Psoas muscle (tissue), 8 donors: ENCODE results near the gene ORAI2. TPM values are rescaled to one million over a fixed set of nuclear protein-coding genes. Genes with fewer than 3 reads are reported as not detected.
A peak's percentile ranks its signal among the peaks of the same experiment; 100 is the strongest.

Experiments
- ATAC-seq, 4 donors: fragments of 200-7000 bp; cut with Tn5 transposase; one replicate each; pipeline ENCODE4 v1.9.1; 2020; ENCODE audit warnings: moderate library complexity in 3 of 4, mild to moderate bottlenecking in 2 of 4
- DNase-seq, 2 donors: peaks; one replicate each; pipeline ENCODE4 v3.0.0-alpha.2; 2020
- H3K27ac ChIP-seq: fragments of 200-600 bp; one replicate; pipeline ENCODE4 v1.8.0; 2022
- H3K27me3 ChIP-seq, 3 donors: fragments of 200-600 bp in 1 of 3; one replicate each; pipeline versions ENCODE4 v1.6.1 to v1.8.0; 2013 to 2022; ENCODE audit warnings: low read length in 2 of 3, mild to moderate bottlenecking in 2 of 3, moderate library complexity in 1 of 3; ENCODE audit not compliant: insufficient read depth in 3 of 3
- H3K36me3 ChIP-seq, 2 donors: fragments of 200-600 bp in 1 of 2; one replicate each; pipeline versions ENCODE4 v1.6.1 to v1.8.0; 2013 to 2022; ENCODE audit warnings: low read depth in 1 of 2, mild to moderate bottlenecking in 1 of 2, moderate library complexity in 1 of 2; ENCODE audit not compliant: insufficient read depth in 1 of 2
- H3K4me1 ChIP-seq: fragments of 200-600 bp; one replicate; pipeline ENCODE4 v1.8.0; 2022
- H3K4me3 ChIP-seq: fragments of 200-600 bp; one replicate; pipeline ENCODE4 v1.8.0; 2022; ENCODE audit warnings: mild to moderate bottlenecking
- H3K9me3 ChIP-seq: fragments of 200-600 bp; one replicate; pipeline ENCODE4 v1.8.0; 2022
- WGBS, 3 donors: extraction: QIAGEN DNeasy Blood & Tissue Kit; methylation state at CpG; one replicate each; pipeline versions ENCODE4 v1.1.6 to v1.1.7; 2013; 5-methylcytosine and 5-hydroxymethylcytosine counted together
- intact Hi-C, 2 donors: fragments of 100-400 bp; cut with DNase I; formaldehyde crosslinking; loops; one replicate each; pipeline versions ENCODE4 v1.11.0 to v1.14.2; 2022
- polyA plus RNA-seq, 3 donors: library from polyadenylated mRNA; stranded (reverse); fragments of 200-250 nt; gene quantifications; one replicate each; pipeline ENCODE4 v1.2.3, GENCODE V29; 2013
- total RNA-seq, 4 donors: library from RNA; stranded (reverse); fragmentation: NEBNext Ultra II Directional in 2 of 4; extraction: Animal tissue kit (Norgen Biotek cat#: 25700) in 2 of 4; gene quantifications; one replicate each; pipeline versions ENCODE4 v1.2.1 to v1.2.4, GENCODE V29; 2021 to 2023
- TF ChIP-seq, protein P1 (sequence below): fragments of 200-600 bp; IDR thresholded peaks from one replicate; pipeline ENCODE4 v1.8.0; 2022; ENCODE audit warnings: antibody characterized with exemption
- donor health status: healthy with polysubstance abuse.
- donor health status: DM: no; HTN: no; CAD: no; lungs with moderate emphysema.
- donor health status: Bipolar disorder and iron deficiency.
- donor health status: healthy.
- donor health status: DM: yes; HTN: yes; CAD: no.
- donor health status: DM: no; HTN: no; CAD: no.
- donor health status: DM: no; HTN: no; CAD: no.
- donor health status: DM: yes; HTN: yes; CAD: no.

ORAI2 gene
- total and polyA plus RNA-seq, 7 donors = 1.3 to 4.4 (median 2.1) TPM

DNA sequence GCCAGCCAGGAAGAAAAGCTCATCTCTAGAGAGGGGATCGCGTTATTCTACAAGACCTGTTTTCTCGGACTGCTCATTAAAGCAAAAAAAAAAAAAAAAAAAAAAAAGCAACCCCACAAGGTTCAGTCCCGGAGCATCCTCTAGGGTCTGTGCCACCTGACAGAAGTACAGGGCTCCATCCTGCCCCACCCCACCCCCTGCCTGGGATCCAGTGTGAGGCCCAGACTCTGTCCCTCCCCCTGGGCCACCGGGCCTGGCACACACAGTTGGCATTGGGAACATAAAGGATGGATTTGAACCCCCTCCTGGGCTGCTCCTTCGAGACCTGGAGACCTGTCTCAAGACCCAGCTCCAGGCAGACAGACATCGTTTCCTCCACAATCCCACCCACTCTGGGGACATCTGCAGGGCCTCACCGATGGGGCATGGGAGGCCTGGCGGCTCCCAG is 688 bp downstream of the ORAI2 start:
- intact Hi-C loops = no loop called here
- peaks cover 3% of the 10 kb centered on the region for H3K4me1 ChIP-seq
- peak overlapping the region; percentile 79 for H3K4me3 ChIP-seq
- 31 to 41% (median 34%) methylated on average over 9 of the region's 9 CpGs for WGBS, 3 donors
- TF ChIP-seq, protein P1, sequence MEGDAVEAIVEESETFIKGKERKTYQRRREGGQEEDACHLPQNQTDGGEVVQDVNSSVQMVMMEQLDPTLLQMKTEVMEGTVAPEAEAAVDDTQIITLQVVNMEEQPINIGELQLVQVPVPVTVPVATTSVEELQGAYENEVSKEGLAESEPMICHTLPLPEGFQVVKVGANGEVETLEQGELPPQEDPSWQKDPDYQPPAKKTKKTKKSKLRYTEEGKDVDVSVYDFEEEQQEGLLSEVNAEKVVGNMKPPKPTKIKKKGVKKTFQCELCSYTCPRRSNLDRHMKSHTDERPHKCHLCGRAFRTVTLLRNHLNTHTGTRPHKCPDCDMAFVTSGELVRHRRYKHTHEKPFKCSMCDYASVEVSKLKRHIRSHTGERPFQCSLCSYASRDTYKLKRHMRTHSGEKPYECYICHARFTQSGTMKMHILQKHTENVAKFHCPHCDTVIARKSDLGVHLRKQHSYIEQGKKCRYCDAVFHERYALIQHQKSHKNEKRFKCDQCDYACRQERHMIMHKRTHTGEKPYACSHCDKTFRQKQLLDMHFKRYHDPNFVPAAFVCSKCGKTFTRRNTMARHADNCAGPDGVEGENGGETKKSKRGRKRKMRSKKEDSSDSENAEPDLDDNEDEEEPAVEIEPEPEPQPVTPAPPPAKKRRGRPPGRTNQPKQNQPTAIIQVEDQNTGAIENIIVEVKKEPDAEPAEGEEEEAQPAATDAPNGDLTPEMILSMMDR = no peak
- no peak overlapping the region for H3K27ac ChIP-seq
- H3K9me3 ChIP-seq = no peaks in the 10 kb centered on the region
- H3K36me3 ChIP-seq = no peaks in the 10 kb centered on the region
- no peaks in the 10 kb centered on the region for H3K27me3 ChIP-seq
- ATAC-seq (peak in 3 of 4 donors; percentile 22 to 31 (median 29)), DNase-seq (no peak)

DNA sequence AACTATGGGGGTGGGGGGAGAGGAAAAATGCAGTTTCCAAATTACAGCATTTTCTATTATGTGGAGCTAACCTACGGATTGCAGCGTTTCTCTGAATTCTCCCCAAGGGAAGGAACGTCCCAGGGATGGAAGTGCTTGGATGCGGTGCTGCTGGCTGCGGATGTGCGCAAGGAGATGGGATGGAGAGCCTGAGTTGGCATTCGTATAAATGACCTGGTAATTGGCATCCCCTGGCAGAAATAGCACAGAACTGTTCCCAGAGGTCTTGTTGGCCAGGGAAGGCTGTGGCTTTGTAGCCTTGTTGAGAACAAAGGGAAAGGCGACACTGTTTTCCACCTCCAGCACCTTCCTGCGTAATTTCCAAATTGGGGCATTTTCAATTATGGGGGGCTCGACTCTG is 2.7 kb downstream of the ORAI2 start:
- intact Hi-C loops = no loop called here
- Histone ChIP-seq H3K4me3 (no peak overlapping the region), H3K27ac (no peak overlapping the region), H3K9me3 (no peaks in the 10 kb centered on the region), H3K4me1 (peaks cover 15% of the 10 kb centered on the region), H3K27me3 (no peaks in the 10 kb centered on the region), H3K36me3 (no peaks in the 10 kb centered on the region)
- ATAC-seq (no peak), DNase-seq (no peak)
- TF ChIP-seq, protein P1 = no peak
- WGBS, 3 donors = 86 to 90% (median 89%) methylated on average over 10 of the region's 10 CpGs

DNA sequence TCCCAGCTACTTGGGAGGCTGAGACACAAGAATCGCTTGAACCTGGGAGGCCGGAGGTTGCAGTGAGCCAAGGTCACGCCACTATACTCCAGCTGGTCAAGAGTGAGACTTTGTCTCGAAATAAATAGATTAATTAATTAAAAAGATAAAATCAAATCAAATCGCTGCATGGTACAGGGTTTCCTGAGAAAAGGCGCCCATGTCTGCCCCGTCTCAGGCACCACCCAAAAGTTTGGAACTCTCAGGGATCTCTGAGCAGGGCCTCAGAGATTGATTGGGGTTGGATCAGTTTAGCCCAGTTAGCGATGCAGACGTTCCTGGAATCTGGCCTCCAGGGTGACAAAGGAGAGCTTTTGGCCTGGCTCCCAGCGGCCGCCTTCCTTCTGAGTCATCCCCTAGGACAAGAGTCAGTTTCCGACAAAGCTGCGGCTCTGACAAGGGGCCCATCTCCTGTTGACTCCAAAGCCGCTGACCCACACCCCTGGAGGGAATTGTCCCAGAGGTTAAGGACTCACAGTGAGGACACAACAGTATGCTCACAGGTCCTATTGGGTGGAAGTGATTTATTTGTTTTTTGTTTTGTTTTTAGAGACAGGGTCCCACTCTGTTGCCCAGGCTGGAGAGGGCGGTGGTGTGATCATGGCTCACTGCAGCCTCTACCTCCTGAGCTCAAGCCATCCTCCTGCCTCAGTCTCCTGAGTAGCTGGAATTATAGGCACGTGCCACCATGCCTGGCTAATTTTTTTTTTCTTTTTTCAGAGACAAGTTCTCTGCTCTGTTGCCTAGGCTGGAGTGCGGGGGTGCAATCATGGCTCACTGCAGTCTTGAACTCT is 6.8 kb downstream of the ORAI2 start:
- H3K9me3 ChIP-seq = no peaks in the 10 kb centered on the region
- H3K36me3 ChIP-seq = no peaks in the 10 kb centered on the region
- 51 to 73% (median 56%) methylated on average over 17 of the region's 17 CpGs for WGBS, 3 donors
- peak overlapping the region; percentile 47 for H3K27ac ChIP-seq
- ATAC-seq = peak; percentile 92 to 96 (median 96)
- TF ChIP-seq, protein P1 = no peak
- no peak overlapping the region for H3K4me3 ChIP-seq
- H3K4me1 ChIP-seq = peaks cover 12% of the 10 kb centered on the region
- intact Hi-C loops = no loop called here
- H3K27me3 ChIP-seq = no peaks in the 10 kb centered on the region
- DNase-seq = peak; percentile 85 to 90

DNA sequence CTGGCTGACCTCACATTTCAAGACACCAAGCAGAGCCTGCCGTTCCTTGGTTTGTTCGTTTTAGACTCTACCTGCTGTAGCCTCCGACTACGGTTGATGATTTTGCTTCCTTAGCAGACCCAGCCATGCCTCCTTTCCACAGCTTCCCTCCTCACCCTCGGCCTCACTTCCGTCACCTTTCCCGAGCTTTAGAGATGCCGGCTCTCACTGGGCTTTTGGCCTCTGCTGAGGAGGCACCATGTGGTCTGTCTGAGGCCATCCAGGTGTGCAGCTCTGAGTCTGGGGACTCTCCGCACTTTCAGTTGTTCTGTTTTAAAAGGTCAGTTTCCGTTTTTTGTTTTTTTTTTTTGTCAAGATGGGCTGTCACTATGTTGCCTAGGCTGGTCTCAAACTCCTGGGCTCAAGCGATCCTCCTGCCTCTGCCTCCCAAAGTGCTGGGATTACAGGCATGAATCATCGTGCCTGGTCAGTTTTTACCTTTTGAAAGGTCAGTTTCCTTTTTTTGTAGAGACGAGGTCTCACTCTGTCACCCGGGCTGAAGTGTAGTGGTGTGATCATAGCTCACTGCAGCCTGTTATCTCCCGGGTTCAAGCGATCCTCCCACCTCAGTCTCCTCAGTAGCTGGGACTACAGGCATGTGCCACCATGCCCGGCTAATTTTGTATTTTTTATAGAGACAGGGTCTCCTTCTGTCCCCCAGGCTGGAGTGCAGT is 11.7 kb downstream of the ORAI2 start:
- H3K36me3 ChIP-seq = peaks cover 0 to 9% of the 10 kb centered on the region in 2 donors
- DNase-seq = no peak

More for the DNA sequence above, 11.7 kb downstream of the ORAI2 start:
- TF ChIP-seq, protein P1 = no peak
- intact Hi-C loops = no loop called here
- no peak overlapping the region for H3K4me3 ChIP-seq
- no peak for ATAC-seq
- H3K4me1 ChIP-seq = peaks cover 4% of the 10 kb centered on the region
- WGBS, 3 donors = 91 to 93% (median 92%) methylated on average over 17 of the region's 17 CpGs
- H3K27me3 ChIP-seq = no peaks in the 10 kb centered on the region
- no peak overlapping the region for H3K27ac ChIP-seq
- H3K9me3 ChIP-seq = no peaks in the 10 kb centered on the region
